ENCODE results near the gene INSYN1.
"Not testable (repeated sequence)": the region's sequence is repeated elsewhere in the genome, so short reads cannot be mapped to it uniquely, and the experiment has no call there.

INSYN1 gene

GRCh38 chr15:73749533-73749932, 3.6 kb downstream of the INSYN1 start:
- no peak for DNase-seq (ENCODE audit: low read depth)

DNA sequence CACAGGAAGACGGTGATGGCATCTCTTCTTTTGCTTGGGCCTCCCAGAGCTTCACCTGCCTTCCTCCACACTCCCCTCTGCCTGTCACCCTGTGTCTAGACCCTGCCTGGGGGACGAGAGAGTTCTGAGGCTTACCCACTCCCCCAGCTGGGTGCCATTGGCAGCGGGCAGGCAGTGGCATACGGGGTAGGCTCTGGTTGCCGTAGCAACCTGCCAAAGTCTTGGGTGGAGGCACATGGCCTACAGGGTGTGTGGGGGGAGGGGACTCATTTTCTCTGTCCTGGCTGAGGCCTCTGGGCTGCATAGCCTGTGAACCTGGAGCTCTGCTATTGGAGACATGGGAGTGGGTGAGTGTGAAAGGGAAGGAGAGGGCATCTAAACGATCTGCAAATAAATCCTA, 4.4 kb downstream of the INSYN1 start:
- no peak for DNase-seq (ENCODE audit: low read depth)

GRCh38 chr15:73747847-73748590, 5.1 kb downstream of the INSYN1 start:
- DNase-seq (ENCODE audit: low read depth): no peak

DNA sequence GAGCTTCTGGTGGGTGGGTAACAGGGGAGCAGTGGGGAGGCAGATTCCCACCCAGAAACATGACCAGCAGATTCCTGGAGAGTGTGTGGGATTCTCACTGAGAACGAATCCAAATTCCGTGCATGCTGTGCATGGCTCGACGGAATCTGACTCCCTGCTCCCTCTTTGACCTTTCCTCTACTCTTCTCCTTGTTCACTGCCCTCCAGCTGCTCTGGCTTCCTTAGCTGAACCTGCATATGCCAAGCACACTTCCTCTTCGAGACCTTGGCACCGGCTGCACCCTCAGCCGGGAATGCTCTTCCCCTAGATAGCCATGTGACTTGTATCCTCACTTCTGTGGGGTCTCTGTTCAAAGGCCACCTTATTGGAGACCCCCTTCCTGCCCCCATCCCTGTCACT, 6.3 kb downstream of the INSYN1 start:
- DNase-seq (ENCODE audit: low read depth): no peak

GRCh38 chr15:73746261-73746660, 6.9 kb downstream of the INSYN1 start:
- DNase-seq (ENCODE audit: low read depth): no peak

DNA sequence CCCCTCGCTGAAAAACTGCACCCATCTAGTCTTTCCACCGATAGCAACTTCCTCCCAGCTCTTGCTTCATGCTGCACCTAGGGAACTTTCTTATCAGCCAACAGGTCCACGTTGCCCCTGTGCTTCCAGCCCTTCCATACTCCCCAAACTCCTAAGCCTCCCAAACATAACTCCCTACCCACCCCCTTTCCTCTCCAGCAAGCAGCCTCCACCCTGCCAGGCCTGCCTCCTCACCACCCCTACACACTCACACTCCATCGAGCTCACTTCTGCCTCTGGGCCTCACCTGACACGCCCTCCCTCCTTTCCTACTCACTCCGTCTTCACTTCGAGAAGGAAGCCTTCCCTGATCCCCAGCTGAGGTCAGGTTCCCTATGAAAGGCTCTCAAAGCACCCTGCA, 8.1 kb downstream of the INSYN1 start:
- no peak for DNase-seq (ENCODE audit: low read depth)

- DNase-seq (ENCODE audit: low read depth): no peak
Observed at GRCh38 chr15:73744293-73744692, 8.9 kb downstream of the INSYN1 start.

- no peak for DNase-seq (ENCODE audit: low read depth)
Observed at GRCh38 chr15:73741321-73741836, 11.8 kb downstream of the INSYN1 start.

DNA sequence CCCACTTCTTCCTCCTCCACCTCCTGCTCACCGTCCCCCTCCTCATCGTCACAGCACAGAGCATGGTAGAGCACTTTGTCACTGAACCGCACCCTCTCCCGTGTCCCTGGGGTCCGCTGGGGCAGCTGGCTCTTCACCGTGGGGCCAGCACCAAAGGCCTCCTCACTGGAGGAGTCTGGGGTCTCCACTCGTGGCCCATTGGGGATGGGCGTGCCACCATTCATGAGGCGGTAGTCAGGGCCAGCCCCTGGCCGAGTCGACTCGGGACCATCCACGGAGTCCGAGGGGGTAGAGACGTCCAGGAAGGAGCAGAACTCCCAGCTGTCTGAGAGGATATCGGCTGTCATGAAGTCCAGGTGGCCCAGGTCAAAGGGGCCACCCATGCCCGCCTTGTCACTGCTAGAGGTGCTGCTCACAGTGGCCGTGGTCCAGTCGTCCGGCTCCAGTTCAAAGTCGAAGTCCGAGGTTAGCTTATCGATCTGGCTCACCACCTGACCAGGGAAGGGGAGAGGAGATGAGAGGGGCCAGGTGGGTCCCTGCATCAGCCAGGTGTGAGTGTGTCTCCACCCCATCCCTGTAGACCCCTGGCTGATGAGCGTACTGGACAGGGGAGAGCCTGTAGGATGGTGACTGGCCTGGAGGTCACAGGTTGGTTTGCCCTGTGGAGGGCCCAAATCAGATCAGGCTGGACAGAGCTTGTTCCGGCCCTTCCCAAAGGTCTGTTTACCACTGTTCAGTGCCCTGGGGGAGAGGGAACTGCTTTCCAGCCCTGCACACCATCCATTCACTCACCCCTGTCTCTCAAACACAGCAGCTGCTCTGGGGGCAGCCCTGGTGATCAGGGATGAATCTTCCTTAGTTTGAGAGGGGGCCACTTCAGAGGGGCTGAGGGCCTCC, 12.8 kb downstream of the INSYN1 start:
- no peak for DNase-seq (ENCODE audit: low read depth)

- DNase-seq (ENCODE audit: low read depth): no peak
Observed at GRCh38 chr15:73737535-73737934, 15.6 kb downstream of the INSYN1 start.

GRCh38 chr15:73732930-73733329, 20.2 kb downstream of the INSYN1 start:
- DNase-seq (ENCODE audit: low read depth): no peak

DNA sequence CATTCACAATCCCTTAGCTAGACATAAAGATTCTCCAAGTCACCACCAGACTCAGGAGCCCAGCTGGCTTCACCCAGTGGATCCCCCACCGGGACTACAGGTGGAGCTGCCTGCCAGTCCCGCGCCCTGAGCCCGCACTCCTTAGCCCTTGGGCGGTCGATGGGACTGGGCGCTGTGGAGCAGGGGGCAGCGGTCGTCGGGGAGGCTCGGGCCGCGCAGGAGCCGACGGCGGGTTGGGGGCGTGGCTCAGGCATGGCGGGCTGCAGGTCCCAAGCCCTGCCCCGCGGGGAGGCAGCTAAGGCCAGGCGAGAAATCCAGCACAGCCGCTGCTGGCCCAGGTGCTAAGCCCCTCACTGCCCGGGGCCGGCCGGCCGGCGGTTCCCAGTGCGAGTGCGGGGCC, 21.1 kb downstream of the INSYN1 start:
- DNase-seq (ENCODE audit: low read depth): not testable (repeated sequence)

GRCh38 chr15:73727330-73727976, 25.7 kb downstream of the INSYN1 start:
- DNase-seq (ENCODE audit: low read depth): no peak

DNA sequence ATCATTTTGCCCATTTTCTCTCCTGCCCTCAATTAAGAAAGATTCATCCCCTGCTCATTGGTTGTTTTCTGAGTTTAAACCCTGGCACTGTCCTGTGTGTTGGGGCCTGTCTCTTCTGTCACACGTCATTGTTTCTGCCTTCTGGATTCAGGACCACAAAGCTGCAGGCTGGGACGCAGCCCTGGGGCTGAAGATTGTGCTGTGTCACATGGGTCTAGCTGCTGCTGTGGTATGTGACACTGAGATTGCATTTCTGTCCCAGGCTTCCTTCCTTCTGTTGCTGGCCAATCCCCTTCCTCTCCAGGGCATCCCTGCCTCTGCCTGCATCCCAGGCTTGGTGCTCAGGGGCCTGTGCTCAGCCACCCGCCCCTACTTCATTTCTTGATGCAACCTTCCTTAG, 28.9 kb downstream of the INSYN1 start:
- no peak for DNase-seq (ENCODE audit: low read depth)

DNA sequence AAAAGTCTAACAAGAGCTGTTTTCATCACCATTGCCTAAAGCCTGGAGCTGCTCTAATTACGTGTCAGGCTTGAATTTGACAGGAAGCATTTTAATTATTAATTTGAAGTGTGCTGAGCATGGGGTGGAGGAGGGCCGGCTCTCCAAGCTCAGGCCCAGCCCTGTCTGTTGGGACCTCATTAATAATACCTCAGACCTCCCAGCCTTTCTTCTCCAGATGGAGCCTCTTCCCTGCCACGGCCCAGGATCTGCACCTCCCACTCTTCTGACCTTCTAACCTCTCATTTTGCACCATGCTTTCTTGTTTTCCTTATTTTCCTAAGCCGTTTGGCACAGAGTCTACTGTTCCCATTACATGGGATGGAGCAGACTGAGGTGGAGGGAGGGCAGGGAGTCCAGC, 30.0 kb downstream of the INSYN1 start:
- DNase-seq (ENCODE audit: low read depth): no peak

DNA sequence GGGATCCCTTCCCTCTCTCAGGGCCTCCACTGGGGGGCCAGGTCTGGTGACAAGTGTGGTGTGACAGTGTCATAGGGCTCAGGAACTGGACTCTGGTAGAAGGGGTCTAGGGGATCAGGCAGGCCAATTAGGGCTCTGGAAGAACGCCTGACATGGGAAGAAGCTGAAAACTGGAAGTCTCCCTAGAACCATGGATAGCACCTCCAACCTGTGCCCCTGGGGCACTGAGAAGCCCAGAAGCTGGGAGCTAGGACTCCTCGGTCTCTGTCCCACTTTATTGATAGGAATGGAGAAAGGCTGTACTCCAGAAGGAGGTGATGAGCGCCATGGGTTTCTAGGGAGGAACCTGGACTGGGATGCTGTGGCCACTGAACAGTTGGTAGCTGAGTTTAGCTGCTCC, 30.7 kb downstream of the INSYN1 start:
- DNase-seq (ENCODE audit: low read depth): no peak

GRCh38 chr15:73718694-73719093, 34.5 kb downstream of the INSYN1 start:
- DNase-seq (ENCODE audit: low read depth): no peak

- DNase-seq (ENCODE audit: low read depth): no peak
Observed at GRCh38 chr15:73717802-73718201, 35.3 kb downstream of the INSYN1 start.

- no peak for DNase-seq (ENCODE audit: low read depth)
Observed at GRCh38 chr15:73717206-73717605, 35.9 kb downstream of the INSYN1 start.

GRCh38 chr15:73716417-73716816, 36.7 kb downstream of the INSYN1 start:
- no peak for DNase-seq (ENCODE audit: low read depth)

GRCh38 chr15:73715417-73715816, 37.7 kb downstream of the INSYN1 start:
- DNase-seq (ENCODE audit: low read depth): no peak

- DNase-seq (ENCODE audit: low read depth): no peak
Observed at GRCh38 chr15:73714695-73715301, 38.4 kb downstream of the INSYN1 start.
